Measurements from ENCODE around the gene SMC2.

GRCh38 chr9:104085525-104085924, 8.6 kb upstream of the SMC2 start:
- no peak for TF ChIP-seq PTBP1 (IDR thresholded peaks at IDR 0.05; ENCODE audit: low read depth, low read length, poor library complexity, severe bottlenecking)
- TF ChIP-seq CTCF (CRISPR knock-in tag; IDR thresholded peaks at IDR 0.05) = no peak

All from HepG2 (cell line).